GM18870 (cell line): ENCODE measurements around the gene POGLUT3.

ENCODE experiments used
- ATAC-seq: cut with Tn5 transposase; IDR thresholded peaks from one replicate; pipeline ENCODE4 v1.9.1; 2021; ENCODE audit warnings: moderate library complexity; ENCODE audit not compliant: unreplicated experiment

Gene POGLUT3

DNA sequence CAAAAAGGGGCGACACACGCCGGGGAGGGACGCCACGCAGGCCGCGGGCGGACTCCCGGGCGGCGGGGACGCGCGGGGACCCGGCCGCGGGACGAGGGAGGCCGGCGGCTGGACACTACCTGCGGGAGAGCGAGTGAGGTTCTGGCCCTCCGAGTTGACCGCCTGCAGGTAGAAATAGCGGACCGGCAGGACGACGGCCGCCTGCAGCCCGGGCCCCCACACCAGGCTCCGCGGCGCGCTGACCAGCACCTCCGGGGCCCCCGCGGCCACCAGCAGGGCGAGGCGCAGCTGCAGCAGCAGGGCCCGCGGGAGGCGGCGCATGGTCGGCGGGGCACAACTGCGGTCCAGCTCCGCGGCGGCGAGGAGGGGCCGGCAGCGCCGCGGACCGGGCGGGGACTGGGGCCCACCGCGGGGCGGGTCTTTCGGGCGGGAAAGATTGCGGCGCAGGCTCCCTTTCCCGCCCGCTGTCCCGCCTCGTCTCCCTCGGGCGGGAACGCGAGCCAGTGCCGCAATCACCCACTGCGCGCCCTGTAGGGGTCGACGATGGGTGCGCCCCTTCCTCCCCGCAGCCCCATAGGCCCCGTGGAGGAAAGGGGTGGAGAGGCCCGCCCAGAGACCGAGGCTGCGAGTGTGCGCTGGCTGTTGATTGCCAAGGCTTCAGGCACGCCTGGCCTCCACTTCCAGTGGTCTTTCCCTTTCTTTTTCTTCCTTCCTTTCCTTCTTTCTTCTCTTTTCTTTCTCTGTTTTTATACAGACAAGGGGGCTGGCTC is at the start of gene POGLUT3:
Gene POGLUT3, minus strand, starts transcription at position 339 of the 770 bp plus-strand sequence. Its CDS starts 18 bp downstream, at position 321.
- ATAC-seq: no peak

- ATAC-seq: no peak
Observed at GRCh38 chr11:108545909-108546501, 47.8 kb upstream of the POGLUT3 start.

DNA sequence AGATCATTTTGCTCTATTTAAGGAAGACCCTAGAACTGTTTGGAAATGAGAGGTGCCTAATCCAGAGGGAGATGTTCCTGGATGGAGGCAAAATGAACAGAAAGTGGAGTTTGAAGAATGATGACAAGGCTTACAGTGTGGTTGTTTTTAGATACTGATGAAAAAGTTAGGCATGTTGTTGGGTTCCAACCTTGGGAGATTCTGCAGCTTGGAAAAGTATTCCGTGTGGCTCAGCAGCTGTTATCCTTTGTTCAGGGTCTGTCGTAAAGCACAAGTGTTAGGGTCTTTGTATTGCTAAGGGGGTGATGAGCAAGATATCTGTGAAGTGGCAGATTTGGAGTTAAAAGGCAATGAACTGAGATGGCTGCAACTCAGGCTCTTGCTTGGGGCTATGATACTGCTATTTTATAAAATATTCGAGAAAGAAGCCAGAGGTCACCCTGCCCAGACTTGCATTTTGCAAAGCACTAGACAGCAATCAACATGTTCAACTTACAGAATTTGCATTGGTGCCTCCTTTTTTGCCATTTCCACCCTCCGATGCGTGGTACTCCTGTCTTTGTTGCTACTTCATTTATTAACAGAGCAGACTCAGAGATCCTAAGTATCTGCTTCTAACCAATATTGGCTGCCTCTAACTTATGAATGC is 45.3 kb upstream of the POGLUT3 start:
- no peak for ATAC-seq

GRCh38 chr11:108541531-108541930 is 43.3 kb upstream of the POGLUT3 start:
- no peak for ATAC-seq

DNA sequence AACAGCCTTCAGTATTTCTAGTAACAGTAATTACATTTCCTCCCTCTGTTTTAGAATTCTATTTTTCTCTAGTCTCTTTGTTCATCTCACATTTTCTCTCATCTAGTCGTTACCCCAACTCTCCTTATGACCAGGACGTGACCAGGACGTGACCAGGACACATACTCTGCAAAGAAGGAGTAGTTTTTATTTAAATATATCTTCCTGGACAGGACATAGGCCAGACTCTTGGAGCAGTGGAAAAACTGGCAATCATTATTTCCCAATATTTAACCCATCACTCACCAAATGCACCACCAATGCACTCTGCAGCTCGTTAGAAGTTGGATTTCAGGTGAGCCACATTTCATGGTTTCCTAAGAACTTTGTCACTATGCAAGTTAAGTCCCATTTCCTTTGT is 40.3 kb upstream of the POGLUT3 start:
- no peak for ATAC-seq

DNA sequence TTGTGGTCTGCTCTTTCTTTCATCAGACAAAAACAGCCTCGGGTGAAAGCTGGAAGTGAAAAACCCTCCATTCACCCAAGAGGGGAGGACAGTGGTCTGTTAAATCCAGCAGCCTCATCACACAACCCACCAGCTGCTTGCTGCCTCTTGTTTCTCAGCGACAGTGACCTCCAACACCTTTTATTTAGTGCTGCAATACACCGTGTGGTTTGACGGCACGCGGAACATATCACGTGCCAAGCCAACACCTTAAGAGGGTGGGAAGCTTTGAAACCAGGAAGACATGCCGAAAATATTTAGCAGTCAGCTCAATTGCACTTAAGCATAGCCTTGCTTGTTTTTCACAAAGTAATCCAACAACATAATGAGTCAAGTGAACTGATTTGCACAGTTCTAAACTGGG is 39.8 kb upstream of the POGLUT3 start:
- no peak for ATAC-seq

DNA sequence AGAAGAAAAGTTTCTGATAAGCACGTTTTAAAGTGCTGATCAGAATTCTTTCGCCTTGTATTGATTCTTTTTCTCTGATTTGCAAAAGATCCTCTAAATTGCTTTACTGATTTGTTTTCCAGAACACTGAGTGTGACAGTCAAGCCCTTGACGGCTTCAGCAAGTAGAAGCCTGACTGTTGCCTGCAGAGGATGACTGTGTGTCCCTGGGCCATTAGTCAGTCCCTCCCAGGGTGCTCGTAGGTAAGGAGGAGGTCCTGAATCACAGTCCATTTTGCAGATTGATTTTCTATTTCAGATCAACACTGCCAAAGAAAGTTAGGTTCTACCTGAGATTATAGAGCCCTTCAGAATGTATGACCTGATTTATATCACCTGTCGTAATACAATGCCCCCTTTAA is 38.6 kb upstream of the POGLUT3 start:
- ATAC-seq: no peak

GRCh38 chr11:108535384-108535955 is 37.3 kb upstream of the POGLUT3 start:
- ATAC-seq: no peak

DNA sequence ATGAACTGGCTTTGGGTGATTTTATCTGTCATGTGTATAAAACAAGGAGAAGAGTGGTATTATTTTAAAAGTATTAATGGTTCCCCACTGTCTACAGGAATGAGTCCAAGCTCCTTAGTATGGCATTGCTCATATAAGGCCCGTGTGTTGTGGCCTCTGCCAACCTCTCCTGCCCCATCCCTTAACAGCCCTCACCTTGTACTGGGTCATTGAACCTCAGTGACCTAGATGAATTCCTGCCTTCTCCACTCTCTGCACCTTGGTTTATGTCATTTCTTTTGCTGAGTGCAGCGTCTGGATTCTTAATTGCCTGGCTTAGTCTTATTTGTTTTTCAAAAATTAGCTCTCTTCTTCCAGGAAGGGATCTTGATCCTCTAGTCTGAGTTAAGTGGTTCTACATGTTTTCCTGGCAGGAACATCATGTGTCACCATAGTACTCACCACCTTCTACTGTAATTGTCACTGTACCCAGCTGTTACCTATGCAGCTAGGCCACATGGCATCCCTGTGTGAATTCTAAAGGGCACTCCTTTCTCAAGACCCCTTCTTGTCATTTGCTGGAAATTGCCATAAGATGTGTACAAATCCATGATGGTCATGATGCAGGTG is 36.2 kb upstream of the POGLUT3 start:
- no peak for ATAC-seq

GRCh38 chr11:108530426-108530825 is 32.2 kb upstream of the POGLUT3 start:
- ATAC-seq: no peak

DNA sequence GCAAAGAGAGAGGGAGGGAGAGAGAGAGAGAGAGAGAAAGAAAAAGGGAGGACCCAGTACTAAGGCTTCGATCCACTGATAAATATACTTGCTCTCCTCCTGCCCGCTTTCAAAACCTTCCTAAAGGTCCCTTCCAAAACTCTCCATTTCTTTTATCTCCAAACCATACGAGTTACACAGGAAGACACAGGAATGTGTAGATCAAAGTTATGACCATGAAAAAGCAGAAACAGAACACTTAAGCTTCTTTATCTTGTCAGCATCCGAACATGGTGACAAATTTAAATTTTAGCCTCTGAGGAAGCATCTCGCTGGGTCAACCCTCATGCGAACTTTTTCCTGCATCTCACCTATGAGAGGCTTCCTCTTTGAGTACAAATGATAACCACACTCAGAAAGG is 29.2 kb upstream of the POGLUT3 start:
- no peak for ATAC-seq

GRCh38 chr11:108525161-108525560 is 27.0 kb upstream of the POGLUT3 start:
- no peak for ATAC-seq

- no peak for ATAC-seq
Observed at GRCh38 chr11:108524422-108524821, 26.2 kb upstream of the POGLUT3 start.

DNA sequence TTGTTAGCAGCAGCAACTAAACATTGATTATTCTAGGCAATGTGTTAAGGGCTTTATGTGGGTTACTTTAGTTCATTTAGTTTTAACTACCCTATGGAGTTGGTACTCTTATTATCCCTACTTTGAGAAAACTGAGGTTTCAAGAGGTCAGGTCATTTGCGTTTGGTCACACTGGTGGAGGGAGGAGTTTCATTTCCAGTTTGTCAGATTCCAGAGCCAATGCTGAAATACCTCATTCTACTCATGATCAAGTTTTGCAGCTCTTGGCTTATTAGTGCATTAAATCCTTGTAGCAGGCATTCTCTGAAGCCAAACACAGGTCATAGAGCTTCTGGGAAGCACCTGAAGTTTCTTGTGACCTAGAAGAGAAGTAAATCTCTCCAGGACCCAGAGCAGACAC is 24.1 kb upstream of the POGLUT3 start:
- no peak for ATAC-seq

DNA sequence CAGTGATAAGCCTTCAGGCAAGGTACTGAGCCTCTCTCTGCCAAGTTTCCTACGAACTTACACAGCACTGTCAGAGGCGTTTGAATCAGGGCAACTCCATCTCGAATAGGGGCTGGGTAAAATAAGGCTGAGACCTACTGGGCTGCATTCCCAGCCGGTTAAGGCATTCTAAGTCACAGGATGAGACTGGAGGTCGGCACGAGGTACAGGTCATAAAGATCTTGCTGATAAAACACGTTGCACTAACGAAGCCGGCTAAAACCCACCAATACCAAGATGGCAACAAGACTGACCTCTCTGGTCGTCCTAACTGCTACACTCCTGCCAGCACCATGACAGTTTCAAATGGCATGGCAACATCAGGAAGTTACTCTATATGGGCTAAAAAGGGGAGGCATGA is 20.4 kb upstream of the POGLUT3 start:
- ATAC-seq: no peak

DNA sequence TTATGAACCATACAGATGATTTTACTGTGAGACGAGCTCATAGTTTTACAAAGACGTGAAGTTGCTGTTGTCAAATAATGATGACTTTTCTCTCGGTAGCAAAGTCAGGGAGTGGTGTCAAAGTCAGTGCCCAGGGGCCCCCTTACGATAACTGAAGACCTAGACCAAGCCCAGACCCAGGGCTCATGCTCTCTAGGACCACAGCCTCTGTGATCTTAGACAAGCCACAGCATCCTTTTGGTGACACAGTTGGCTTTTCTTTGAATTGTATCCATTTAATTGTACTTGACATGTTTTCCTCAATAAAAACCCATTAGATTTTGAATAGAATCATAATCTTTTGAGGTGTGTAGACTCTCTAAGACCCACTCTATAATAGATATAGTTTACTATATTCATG is 17.9 kb upstream of the POGLUT3 start:
- no peak for ATAC-seq

DNA sequence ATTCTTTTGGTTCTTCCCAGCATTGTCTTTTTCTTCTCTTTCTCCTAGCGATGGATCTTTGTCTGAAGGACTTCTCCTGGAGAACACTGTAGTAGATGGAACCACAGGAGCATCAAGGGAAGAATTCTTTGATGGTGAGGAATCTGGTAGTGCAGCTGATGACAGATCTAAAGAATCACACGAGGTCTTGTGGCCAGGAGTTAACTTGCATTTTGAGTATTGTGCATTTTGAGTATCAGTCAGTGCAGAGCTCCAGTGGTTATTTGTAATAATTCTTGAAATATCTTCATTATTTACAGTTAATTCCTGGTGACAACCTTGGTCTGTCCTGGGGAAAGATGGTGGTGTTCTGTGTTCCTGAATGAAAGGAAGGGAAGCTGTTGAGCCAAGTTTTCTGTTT is 14.5 kb upstream of the POGLUT3 start:
- ATAC-seq: no peak

GRCh38 chr11:108511851-108512474 is 13.8 kb upstream of the POGLUT3 start:
- no peak for ATAC-seq

DNA sequence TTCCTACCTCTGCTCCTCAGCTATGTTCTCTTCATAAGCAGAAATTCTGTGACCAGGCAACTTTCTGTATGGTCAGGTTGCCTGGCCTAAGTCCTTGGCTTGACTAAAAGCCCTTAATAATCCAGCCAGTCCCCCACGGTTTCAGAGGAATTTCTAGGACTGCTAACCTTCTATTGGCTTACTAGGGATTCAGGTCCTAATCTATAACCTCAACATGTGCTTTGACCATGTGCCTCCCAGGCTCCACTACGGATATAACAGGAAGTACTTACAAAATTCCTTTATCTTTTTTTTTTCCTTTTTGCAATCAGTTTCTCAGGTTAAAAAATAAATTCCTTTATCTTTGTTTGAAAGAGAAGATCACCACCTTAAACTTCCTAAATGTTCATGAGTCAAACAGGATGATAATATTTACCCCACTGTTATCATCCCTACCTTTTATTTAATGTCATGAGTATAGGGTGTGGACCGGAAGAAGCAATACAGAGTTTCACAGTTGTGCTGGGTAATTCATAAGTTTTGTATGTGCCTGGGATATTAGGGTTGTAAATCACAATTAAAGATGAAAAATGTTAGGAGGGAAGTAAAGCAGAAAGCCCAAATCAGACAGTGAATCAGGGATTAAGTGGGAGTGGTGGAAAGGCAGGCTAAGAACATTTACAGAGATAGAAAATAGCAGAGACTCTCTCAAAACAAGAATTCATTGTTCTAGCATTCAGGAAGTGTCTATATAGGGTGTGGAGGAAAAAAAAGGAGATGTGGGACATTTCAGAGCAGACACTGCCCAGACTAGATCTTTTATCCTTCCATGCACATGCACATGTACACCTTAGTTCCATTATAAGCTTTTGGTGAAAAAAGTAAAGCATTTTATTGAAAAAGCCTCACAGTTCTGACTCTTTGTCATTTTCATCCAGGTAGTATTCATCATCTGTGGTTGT is 10.7 kb upstream of the POGLUT3 start:
- ATAC-seq: no peak

DNA sequence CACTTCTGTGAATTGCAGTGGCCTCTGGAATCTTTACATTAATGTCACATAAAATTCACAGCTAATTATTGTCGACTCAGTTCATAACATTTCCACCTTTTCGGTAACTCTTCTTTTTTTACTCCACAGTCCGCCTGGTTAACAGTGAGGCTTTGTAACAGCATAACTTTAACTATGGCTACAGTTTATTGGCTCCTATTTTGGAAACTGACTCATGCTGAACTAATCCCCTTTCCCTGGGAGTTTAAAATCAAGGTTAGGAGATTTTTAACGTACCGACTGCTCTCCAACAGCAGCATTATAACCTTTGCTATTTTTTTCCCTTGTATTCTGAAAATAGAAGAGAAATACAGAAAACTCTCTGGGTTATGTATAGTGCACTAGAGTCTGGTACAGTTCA is 3.2 kb upstream of the POGLUT3 start:
- no peak for ATAC-seq
